Limb (tissue), 2 donors: Measurements from ENCODE around the gene CAMK4.
"Not testable (repeated sequence)": the region's sequence is repeated elsewhere in the genome, so short reads cannot be mapped to it uniquely, and the experiment has no call there.

Experiments used
- DNase-seq, 2 donors: peaks; one replicate each; pipeline ENCODE4 v3.0.0-alpha.2; 2016; ENCODE audit errors: extremely low spot score in 2 of 2

The CAMK4 gene

DNA sequence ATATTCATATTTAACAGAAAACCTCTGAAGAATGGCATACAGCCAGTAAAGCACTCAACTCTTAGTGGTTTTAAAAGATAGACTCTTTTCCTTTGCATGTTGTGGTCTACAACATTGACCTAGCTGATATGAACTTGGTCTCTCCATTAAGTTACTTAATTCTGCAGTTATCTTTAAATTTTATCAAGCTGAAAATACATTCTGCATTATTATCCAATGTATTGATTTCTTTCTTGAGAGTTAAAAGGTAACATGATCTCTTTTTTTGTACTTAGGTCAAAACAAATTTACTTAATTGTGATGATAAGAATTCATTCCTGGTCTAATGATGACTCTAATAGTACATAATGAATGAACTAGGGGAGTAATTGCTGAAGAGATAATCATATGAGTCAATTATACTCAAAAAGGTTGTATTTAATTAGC is 155.2 kb downstream of the CAMK4 start:
- no peak for DNase-seq

GRCh38 chr5:111383288-111383970 is 159.2 kb downstream of the CAMK4 start:
- no peak for DNase-seq

- peak in 1 of 2 donors; percentile 11 for DNase-seq
These were observed 160.0 kb downstream of the CAMK4 start for GRCh38 chr5:111384220-111384619.

GRCh38 chr5:111385051-111385450 is 160.9 kb downstream of the CAMK4 start:
- no peak for DNase-seq

DNA sequence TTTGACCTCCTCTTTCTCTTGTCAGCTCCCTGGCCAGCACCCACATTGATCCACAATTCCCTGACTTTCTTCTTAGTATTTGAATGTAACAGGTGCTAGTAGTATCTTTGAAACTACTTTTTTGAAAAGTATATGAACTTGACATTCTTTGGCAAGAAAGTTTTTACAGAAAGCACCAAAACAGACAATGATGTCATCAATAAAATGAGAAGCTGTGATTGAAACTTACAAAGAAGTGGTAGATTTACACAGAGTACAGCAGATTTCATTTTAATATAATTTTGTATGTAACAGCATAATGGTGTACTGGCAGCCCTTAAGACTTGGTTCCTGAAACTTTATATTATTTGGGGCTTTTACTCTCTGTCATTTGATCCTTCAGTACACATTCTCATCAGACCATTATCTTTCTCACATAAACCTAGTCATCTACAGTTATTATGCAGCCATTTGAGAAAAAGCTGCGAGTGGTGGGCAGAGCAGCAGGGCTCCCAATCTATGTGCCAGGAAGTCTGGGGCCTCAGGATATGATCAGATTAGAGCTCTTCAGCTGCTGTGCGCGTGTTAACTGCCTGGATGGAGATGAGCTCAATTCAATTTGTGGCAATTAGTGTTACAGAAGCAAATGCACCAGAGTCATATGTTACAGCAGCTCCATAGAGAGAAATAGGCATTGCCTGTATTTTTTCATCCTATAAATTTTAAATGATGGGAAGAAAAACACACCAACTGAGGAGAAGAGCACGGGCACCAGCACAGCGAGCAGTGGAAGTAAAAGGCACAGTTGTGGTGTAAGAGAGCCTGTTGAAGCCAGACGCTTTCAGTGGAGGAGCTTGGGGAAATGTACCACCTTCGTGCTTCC is 162.0 kb downstream of the CAMK4 start:
- peak in 1 of 2 donors; percentile 30 for DNase-seq

GRCh38 chr5:111386832-111387162 is 162.6 kb downstream of the CAMK4 start:
- no peak for DNase-seq

- DNase-seq, result no peak
These were observed 163.2 kb downstream of the CAMK4 start for GRCh38 chr5:111387361-111387760.

DNA sequence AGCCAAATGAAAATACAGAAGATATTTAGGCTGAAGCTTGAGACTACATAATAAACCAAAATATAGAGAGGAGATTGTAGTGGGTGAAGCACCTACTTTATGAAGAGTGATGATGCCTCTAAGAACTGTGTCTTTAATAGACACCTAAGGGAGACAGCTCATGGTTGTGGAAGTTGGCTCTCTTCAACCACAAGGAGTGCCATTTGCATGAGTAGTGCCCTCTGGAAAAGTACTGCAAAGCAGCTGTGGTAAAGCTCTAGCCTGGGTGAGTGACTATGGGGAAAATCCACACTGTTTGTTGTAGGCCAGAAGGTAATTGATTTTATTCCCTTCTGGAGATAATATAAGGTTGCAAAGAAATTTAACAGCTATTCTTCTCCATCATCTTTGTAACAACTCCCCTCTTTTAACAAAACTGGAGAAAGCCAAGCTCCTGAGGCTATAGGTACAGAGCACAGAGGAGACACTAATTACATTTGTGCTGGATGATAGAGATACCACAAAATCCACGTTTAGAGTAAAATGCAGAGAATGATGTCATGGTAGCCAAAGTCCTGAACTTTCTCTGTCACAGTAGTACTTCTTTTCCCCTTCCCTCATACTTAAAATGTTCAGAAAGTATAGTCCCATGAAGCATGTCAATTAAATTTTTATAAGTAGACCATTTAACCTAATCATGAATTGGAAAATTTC is 165.4 kb downstream of the CAMK4 start:
- no peak for DNase-seq

GRCh38 chr5:111392181-111392580 is 168.0 kb downstream of the CAMK4 start:
- DNase-seq, result no peak

GRCh38 chr5:111394586-111394985 is 170.4 kb downstream of the CAMK4 start:
- DNase-seq, result no peak

DNA sequence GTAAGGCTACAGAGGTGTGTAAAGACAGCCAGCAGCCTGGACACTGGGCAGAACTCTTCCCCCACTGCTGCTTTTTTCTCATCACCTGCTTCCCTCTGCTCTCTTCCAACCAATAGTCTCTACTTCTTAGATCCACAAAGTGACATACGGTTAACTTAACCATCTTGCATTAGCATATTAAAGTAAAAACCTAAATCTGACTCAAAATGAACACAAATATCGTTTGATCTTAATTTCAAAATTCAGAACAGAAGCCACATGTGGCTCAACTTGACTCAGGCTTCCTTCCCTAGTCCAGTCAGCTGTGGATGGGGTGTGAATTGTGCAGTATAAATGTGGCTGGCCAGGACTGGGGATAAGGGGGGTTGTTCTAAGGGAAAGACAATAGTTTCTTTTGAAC is 173.8 kb downstream of the CAMK4 start:
- no peak for DNase-seq

- DNase-seq, result no peak
These were observed 174.9 kb downstream of the CAMK4 start for GRCh38 chr5:111399113-111399512.

GRCh38 chr5:111401906-111402305 is 177.7 kb downstream of the CAMK4 start:
- no peak for DNase-seq

DNA sequence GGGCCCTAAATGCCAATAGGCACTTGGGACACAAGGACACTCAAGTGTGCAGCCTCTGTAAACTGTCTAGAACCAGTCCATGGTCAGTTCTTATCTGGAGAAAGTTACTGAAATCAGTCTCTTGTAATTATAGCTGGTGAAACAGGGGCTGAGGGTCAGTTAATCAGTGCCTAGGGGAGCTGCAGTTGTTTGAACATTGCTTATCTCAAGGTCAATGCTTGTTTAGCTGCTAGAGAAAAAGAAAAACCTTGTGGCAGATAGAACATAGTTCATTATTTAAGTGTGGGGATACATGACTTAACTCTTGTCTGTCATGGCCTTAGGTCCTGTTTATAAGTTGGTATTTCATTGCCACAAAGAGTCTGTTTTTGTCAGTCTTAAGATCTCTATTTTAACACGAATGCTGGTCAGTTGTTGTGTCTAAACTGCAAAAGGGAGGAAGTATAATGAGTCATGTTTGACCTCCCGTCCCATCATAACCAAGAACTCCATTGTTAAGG is 180.1 kb downstream of the CAMK4 start:
- no peak for DNase-seq

- DNase-seq, result no peak
These were observed 183.4 kb downstream of the CAMK4 start for GRCh38 chr5:111407562-111407961.

GRCh38 chr5:111408817-111409216 is 184.6 kb downstream of the CAMK4 start:
- DNase-seq, result no peak

DNA sequence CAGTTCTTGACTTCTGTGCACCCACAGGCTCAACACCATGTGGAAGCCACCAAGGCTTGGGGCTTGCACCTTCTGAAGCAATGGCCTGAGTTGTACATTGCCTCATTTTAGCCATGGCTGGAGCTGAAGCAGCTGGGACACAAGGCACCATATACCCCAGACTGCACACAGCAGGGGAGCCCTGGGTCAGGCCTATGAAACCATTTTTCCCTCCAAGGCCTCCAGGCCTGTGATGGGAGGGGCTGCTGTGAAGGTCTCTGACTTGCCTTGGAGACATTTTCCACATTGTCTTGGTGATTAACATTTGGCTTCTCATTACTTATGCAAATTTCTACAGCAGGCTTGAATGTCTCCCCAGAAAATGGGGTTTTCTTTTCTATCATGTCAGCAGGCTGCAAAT is 185.1 kb downstream of the CAMK4 start:
- not testable (repeated sequence) for DNase-seq

- not testable (repeated sequence) for DNase-seq
These were observed 185.9 kb downstream of the CAMK4 start for GRCh38 chr5:111410067-111410466.

GRCh38 chr5:111411301-111411700 is 187.1 kb downstream of the CAMK4 start:
- DNase-seq, result no peak

GRCh38 chr5:111412593-111412992 is 188.4 kb downstream of the CAMK4 start:
- no peak for DNase-seq

DNA sequence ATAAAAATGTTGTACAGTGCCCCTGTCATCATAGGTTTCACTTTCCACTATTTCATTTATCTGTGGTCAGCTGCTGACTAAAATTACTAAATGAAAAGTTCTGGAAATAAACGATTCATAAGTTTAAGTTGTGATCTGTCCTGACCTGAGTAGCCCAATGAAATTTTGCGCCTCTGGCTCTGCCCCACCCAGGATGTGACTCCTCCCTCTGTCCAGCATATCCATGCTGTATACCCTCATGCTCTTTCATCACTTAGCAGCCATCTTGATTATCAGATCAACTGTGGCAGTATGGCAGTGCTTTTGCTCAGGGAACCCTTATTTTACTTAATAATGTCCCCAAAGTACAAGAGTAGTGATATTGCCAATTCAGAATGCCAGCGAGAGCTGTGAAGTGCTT is 190.9 kb downstream of the CAMK4 start:
- no peak for DNase-seq

DNA sequence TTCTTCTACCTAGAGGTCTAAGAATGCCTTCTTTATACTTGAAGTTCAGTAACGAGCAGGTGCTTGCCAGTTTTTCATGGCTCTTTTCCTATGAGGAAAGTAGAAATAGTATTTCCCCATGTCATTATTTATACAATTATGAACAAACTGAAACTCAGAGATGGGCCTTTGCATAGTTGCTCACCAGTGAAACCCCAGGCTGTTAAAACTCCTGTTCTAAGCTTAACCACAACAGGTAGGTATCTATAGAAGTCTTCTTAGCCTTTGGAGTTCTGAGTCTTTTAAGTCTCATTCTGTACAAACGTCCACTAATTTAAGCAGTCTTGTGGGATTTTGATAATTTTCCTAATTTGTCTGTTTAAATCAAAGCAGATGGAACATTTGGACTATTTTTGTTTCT is 198.1 kb downstream of the CAMK4 start:
- DNase-seq, result no peak
